DMS 273 treated with DMSO at 0.1 percent for 48 hours (cell line): ENCODE measurements around the gene KCTD21.
"Not testable (repeated sequence)": the region's sequence is repeated elsewhere in the genome, so short reads cannot be mapped to it uniquely, and the experiment has no call there.

Experiments used
- DNase-seq: peaks from one replicate; lab custom pipeline; 2025; lab: John Stamatoyannopoulos, UW

The KCTD21 gene

GRCh38 chr11:78188286-78189173 is at the start of gene KCTD21, which contains the start of gene USP35:
Gene KCTD21, minus strand, starts transcription at chr11:78188626. Its CDS starts 14,072 bp downstream, at chr11:78174554.
Gene USP35, plus strand, starts transcription at chr11:78188919. Its CDS starts 7,327 bp downstream, at chr11:78196246.
- DNase-seq, result peak; percentile 86

GRCh38 chr11:78237293-78238046 is 49.0 kb upstream of the KCTD21 start:
- DNase-seq, result no peak

- no peak for DNase-seq
Observed at GRCh38 chr11:78234006-78234405, 45.6 kb upstream of the KCTD21 start.

- not testable (repeated sequence) for DNase-seq
Observed at GRCh38 chr11:78233046-78233445, 44.6 kb upstream of the KCTD21 start.

DNA sequence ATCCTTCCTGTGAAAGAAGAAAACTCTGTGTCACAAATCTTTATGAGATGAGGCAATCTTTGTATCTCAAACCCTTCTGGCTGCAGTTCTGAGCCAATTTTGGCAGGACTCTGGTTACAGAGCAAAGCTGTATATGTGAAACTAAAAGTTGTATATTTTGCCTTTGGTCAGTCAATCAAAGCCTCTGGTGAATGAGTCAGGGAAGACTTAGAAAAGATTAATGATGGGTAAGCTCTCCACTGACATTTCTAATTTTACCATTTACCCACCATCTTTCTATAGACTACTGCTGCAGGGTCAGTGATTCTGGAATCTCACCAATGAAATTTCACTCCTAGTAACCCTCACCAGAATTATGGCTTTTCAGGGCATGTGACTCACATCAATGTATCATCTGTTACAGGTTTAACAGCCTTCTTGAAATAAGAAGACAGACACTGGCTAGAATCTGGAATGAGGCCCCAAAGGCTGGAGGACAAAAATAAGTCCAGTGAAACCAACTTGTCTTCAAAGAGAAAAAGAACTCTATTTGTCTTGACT is 43.6 kb upstream of the KCTD21 start:
- DNase-seq, result no peak

GRCh38 chr11:78230161-78230877 is 41.9 kb upstream of the KCTD21 start:
- DNase-seq, result no peak

DNA sequence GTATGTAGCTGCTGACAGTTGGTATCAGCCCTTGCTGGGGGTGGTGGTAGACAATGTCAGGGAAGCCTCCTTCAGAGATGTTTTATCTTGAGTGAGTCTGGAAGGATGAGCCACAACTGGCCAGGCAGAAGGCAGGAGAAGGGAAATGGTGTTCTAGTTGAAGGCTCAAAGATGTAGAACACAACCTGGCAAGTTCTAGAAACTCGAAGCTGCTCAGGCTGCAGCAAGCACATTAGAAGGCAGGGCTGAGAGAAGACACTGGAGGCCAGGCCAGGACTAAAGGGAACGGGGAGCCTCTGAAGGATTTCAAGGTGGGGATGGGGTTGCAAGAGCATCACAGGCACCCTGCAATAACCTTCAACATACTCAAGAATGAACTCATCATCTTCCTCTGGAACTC is 40.7 kb upstream of the KCTD21 start:
- no peak for DNase-seq

GRCh38 chr11:78228467-78228866 is 40.0 kb upstream of the KCTD21 start:
- DNase-seq, result no peak

DNA sequence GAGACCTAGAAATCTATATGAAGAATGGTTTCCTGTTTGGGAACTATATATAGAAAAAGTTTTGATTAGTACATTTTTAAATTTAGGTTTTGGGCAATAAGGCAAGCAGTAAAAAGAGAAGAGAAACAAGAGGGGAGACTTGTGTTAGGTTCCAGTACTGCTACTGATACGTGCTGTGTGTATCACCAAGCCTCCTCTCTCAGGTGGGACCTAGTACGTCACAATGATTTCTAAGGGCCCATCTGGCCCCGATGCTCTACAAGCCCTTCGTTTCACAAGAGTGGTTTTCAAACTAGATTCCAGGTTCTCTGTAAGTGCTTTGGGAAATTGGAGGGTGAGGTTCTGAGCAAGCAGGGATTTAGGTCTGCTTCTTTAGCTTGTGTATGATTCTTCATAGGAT is 39.5 kb upstream of the KCTD21 start:
- no peak for DNase-seq

GRCh38 chr11:78226684-78227680 is 38.6 kb upstream of the KCTD21 start:
- DNase-seq, result no peak

GRCh38 chr11:78224906-78225420 is 36.5 kb upstream of the KCTD21 start:
- DNase-seq, result no peak

GRCh38 chr11:78224506-78224905 is 36.1 kb upstream of the KCTD21 start:
- DNase-seq, result no peak

DNA sequence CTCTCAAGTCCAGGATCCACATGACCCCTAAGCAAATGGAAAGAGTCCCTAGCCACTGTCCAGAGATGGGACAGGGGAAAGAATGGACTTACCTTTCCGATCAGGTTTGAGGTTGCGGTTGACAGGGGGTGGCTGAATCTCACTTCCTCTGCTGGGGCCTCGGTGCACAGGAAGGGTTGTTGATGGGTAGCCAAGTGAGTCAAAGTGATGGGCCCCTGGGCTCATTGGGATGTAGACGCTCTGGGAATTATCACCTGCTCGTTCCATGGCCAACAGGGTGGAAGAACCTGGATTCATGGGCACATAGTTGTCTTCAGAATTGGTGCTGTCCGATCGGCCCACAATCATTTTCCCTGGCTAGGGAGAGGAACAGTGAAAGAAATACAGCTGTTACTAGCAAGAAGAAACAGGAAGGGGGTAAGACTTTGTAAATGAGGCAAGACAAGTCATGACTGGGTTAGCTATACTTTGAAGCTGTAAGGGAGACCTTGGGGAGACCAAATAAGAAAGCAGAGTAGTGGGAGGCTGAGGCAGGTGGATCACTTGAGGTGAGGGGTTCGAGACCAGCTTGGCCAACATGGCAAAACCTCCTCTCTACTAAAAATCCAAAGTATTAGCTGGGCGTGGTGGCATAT is 35.0 kb upstream of the KCTD21 start:
- DNase-seq, result no peak

DNA sequence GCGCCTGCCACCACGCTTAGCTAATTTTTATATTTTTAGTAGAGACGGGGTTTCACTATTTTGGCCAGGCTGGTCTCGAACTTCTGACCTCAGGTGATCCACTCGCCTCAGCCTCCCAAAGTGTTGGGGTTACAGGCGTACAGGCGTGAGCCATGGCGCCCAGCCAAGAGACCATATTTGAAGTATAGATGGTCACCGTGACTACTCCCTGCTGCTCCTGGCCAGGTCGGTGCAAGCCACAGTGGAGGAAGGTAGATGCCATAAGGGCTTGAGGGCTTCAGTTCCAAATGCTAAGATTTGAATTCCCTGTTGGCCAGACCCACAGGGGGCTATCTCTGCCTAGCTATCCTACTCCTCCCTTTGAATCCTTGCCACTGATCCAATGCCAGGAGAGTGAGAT is 34.3 kb upstream of the KCTD21 start:
- not testable (repeated sequence) for DNase-seq

GRCh38 chr11:78221396-78222315 is 33.2 kb upstream of the KCTD21 start:
- DNase-seq, result no peak

GRCh38 chr11:78220218-78221157 is 32.1 kb upstream of the KCTD21 start:
- DNase-seq, result no peak

GRCh38 chr11:78219493-78220217 is 31.2 kb upstream of the KCTD21 start:
- DNase-seq, result no peak
